DOHH2 (cell line): ENCODE results near the gene SPEM3.

ENCODE experiments used
- CTCF ChIP-seq: fragments of 200-600 bp; sonication (generic); IDR thresholded peaks from one replicate; pipeline ENCODE4 v1.5.1; 2014; ENCODE audit warnings: antibody characterized with exemption, mild to moderate bottlenecking, low read depth, low read length; ENCODE audit not compliant: poor library complexity, severe bottlenecking
- EZH2phosphoT487 ChIP-seq: fragments of 200-600 bp; sonication (generic); IDR thresholded peaks from 2 replicates; pipeline ENCODE4 v1.6.1; 2017; ENCODE audit warnings: borderline replicate concordance, mild to moderate bottlenecking, antibody characterized with exemption, low read length, moderate library complexity, mixed read lengths

GRCh38 chr17:7396147-7396546 lies 32.5 kb upstream of the SPEM3 start:
- no peak for TF ChIP-seq CTCF
- no peak for TF ChIP-seq EZH2phosphoT487
